ENCODE results near the gene METTL24.

Gene METTL24

DNA sequence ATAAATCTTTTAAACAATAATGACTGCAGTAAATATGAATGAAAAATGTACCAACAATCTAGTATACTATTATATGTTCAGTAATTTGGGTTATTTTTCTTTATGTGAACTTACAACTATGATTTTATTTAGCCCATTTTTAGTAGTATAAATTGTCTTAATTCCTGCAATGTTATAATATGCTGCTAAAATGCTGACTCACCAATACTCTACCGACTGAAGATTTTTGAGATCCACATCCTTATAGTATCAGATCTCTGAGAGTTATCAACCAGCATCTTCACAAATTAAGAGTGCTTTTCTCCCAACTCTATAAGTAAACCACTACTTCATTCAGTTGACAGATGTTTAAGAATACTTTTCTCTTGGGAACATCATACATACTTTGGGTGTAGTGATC lies 161.3 kb downstream of the METTL24 start:
- DNase-seq (ENCODE audit: low read depth): no peak

DNA sequence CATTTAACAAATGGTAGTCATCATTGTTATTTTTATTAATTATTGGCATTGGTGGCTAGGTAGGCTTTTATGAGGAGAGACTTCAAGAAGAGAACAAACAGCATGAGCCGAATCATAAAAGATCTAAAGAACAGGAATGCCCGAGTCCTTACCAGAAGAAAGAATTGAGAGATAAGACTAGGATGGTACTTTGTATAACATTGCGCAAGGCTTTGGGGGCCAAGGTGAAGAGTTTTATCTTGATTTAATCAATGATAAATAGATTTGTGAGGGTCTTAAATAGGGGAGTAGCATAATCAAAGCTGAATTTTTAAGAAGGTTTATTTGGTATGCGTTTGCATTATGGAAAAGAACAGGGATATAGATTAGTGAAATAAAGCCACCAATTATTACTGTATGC lies 162.5 kb downstream of the METTL24 start:
- no peak for DNase-seq (ENCODE audit: low read depth)

Data from T follicular helper cell (primary cell).